OCI-LY3 (cell line): Measurements from ENCODE around the gene BAG2.

Source experiments
- EZH2phosphoT487 ChIP-seq: fragments of 200-600 bp; shearing (Covaris generic); IDR thresholded peaks from 2 replicates; pipeline ENCODE4 v1.6.1; 2018; ENCODE audit warnings: antibody characterized with exemption, mixed run types, low read depth
- TF ChIP-seq, protein P1 (sequence below): fragments of 200-600, 300-600 bp; sonication (generic); IDR thresholded peaks from 2 replicates; pipeline ENCODE4 v1.5.1; 2014; ENCODE audit warnings: antibody characterized with exemption, low read length, low read depth

DNA sequence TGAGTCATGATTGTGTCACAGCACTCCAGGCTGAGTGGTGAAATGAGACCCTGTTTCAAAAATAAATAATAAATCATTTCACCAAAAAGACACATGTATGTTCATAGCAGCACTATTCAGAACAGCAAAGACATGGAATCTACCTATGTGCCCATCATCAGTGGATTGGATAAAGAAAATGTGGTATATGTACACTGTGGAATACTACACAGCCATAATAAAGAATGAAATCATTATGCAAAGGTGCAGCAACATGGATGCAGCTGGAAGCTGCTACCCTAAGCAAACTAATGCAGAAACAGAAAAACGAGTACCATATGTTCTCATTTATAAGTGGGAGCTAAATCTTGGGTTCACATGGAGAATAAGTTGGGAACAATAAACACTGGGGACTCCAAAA, 49.0 kb upstream of the BAG2 start:
- TF ChIP-seq, protein P1, sequence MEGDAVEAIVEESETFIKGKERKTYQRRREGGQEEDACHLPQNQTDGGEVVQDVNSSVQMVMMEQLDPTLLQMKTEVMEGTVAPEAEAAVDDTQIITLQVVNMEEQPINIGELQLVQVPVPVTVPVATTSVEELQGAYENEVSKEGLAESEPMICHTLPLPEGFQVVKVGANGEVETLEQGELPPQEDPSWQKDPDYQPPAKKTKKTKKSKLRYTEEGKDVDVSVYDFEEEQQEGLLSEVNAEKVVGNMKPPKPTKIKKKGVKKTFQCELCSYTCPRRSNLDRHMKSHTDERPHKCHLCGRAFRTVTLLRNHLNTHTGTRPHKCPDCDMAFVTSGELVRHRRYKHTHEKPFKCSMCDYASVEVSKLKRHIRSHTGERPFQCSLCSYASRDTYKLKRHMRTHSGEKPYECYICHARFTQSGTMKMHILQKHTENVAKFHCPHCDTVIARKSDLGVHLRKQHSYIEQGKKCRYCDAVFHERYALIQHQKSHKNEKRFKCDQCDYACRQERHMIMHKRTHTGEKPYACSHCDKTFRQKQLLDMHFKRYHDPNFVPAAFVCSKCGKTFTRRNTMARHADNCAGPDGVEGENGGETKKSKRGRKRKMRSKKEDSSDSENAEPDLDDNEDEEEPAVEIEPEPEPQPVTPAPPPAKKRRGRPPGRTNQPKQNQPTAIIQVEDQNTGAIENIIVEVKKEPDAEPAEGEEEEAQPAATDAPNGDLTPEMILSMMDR: no peak
- TF ChIP-seq EZH2phosphoT487: no peak
